ENCODE measurements around the gene RDH8.
"Not testable (repeated sequence)": the region's sequence is repeated elsewhere in the genome, so short reads cannot be mapped to it uniquely, and the experiment has no call there.

GRCh38 chr19:10023096-10023495 lies 9.8 kb downstream of the RDH8 start:
- TF ChIP-seq SUZ12 (IDR thresholded peaks at IDR 0.05; ENCODE audit: extremely low read depth, insufficient read depth, insufficient read length); YY1 (IDR thresholded peaks at IDR 0.05; ENCODE audit: insufficient read depth, insufficient read length); ZNF274 (IDR thresholded peaks at IDR 0.05; ENCODE audit: low read depth, low read length): not testable (repeated sequence)
